GM23248 (cell line): ENCODE results near the gene RASSF5. TPM values are rescaled to one million over a fixed set of nuclear protein-coding genes. Genes with fewer than 3 reads are reported as not detected.

ENCODE experiments used
- DNase-seq: peaks from one replicate; pipeline ENCODE4 v3.0.0-alpha.2; 2015
- H2AFZ ChIP-seq: fragments of 200-600 bp; sonication (generic); 2 replicates; pipeline ENCODE4 v1.6.1; 2016; ENCODE audit warnings: antibody characterized with exemption
- H3F3A ChIP-seq: fragments of 200-600 bp; sonication (generic); 2 replicates; pipeline ENCODE4 v1.6.1; 2016; ENCODE audit warnings: mild to moderate bottlenecking, antibody characterized with exemption, mixed run types; ENCODE audit not compliant: insufficient read depth
- H3K27ac ChIP-seq: fragments of 200-600 bp; sonication (generic); 2 replicates; pipeline ENCODE4 v1.5.1; 2016; ENCODE audit warnings: mild to moderate bottlenecking
- H3K27me3 ChIP-seq: fragments of 200-600 bp; sonication (generic); replicated peaks from 2 replicates; pipeline ENCODE4 v1.6.1; 2016; ENCODE audit warnings: mild to moderate bottlenecking; ENCODE audit not compliant: insufficient read depth
- H3K36me3 ChIP-seq: fragments of 200-600 bp; sonication (generic); 2 replicates; pipeline ENCODE4 v1.6.1; 2016; ENCODE audit warnings: low read depth, mild to moderate bottlenecking
- H3K4me1 ChIP-seq: fragments of 200-600 bp; sonication (generic); 2 replicates; pipeline ENCODE4 v1.6.1; 2016; ENCODE audit warnings: mild to moderate bottlenecking; ENCODE audit not compliant: insufficient read depth
- H3K4me2 ChIP-seq: fragments of 200-600 bp; sonication (generic); one replicate; pipeline ENCODE4 v1.6.1; 2016; ENCODE audit warnings: mild to moderate bottlenecking; ENCODE audit not compliant: unreplicated experiment
- H3K4me3 ChIP-seq: fragments of 200-600 bp; sonication (generic); 2 replicates; pipeline ENCODE4 v1.5.1; 2016; ENCODE audit warnings: mild to moderate bottlenecking
- H3K79me2 ChIP-seq: fragments of 200-600 bp; sonication (generic); 2 replicates; pipeline ENCODE4 v1.6.1; 2016; ENCODE audit warnings: mild to moderate bottlenecking; ENCODE audit not compliant: insufficient read depth
- H3K9ac ChIP-seq: fragments of 200-600 bp; sonication (generic); 2 replicates; pipeline ENCODE4 v1.6.1; 2016; ENCODE audit warnings: mild to moderate bottlenecking
- H3K9me2 ChIP-seq: fragments of 200-600 bp; sonication (generic); 2 replicates; pipeline ENCODE4 v1.6.1; 2016; ENCODE audit warnings: mixed run types, mild to moderate bottlenecking, moderate library complexity; ENCODE audit not compliant: insufficient read depth
- H3K9me3 ChIP-seq: fragments of 200-600 bp; sonication (generic); one replicate; pipeline ENCODE4 v1.6.1; 2017; ENCODE audit warnings: low read depth
- H4K20me1 ChIP-seq: fragments of 200-600 bp; sonication (generic); 2 replicates; pipeline ENCODE4 v1.6.0; 2016; ENCODE audit not compliant: insufficient read depth
- EZH2 ChIP-seq: fragments of 200-600 bp; sonication (generic); IDR thresholded peaks from 2 replicates; pipeline ENCODE4 v1.6.1; 2018; ENCODE audit warnings: antibody characterized with exemption, mild to moderate bottlenecking; ENCODE audit not compliant: insufficient read depth, poor library complexity, severe bottlenecking
- EZH2phosphoT487 ChIP-seq: fragments of 200-600 bp; sonication (generic); IDR thresholded peaks from 2 replicates; pipeline ENCODE4 v1.6.1; 2018; ENCODE audit warnings: antibody characterized with exemption, moderate library complexity, mild to moderate bottlenecking, low read depth; ENCODE audit not compliant: insufficient read depth
- WGBS, 2 experiments: methylation state at CpG; one replicate each; pipeline ENCODE4 v1.1.6; 2015 to 2017; ENCODE audit warnings: low lambda C conversion rate in 2 of 2, low coverage in 1 of 2; ENCODE audit errors: missing lambda C conversion rate in 2 of 2; 5-methylcytosine and 5-hydroxymethylcytosine counted together
- in situ Hi-C: fragments of 300-500 bp; cut with MboI; formaldehyde crosslinking; loops from 2 replicates; pipeline ENCODE4 v1.15.0; 2020
- polyA plus RNA-seq: library from polyadenylated mRNA; unstranded; fragments of >200 nt; fragmentation: Nextera tagmentation; extraction: Ambion mirVana; gene quantifications from 2 replicates; pipeline ENCODE4 v1.2.1, GENCODE V29; 2016
- total RNA-seq: library from RNA; depleted of rRNA; stranded (reverse); fragments of >200 nt; shearing (Covaris generic); gene quantifications from 2 replicates; pipeline ENCODE4 v1.2.3, GENCODE V29; 2014

The RASSF5 gene
- total and polyA plus RNA-seq, 2 experiments from 2014 or later: 0.22 to 0.48 TPM

- Histone ChIP-seq H3F3A (peaks cover 30% of the 10 kb centered on the region), H3K4me3 (no peak overlapping the region), H3K9me2 (no peaks in the 10 kb centered on the region), H3K4me1 (peaks cover 30% of the 10 kb centered on the region), H3K4me2 (no peak overlapping the region), H3K79me2 (no peaks in the 10 kb centered on the region), H2AFZ (no peak overlapping the region), H3K36me3 (0 out of 2 replicates have a peak, but pooled peaks cover 2% of the 10 kb centered on the region), H4K20me1 (no peaks in the 10 kb centered on the region), H3K9me3 (no peaks in the 10 kb centered on the region), H3K27me3 (no peaks in the 10 kb centered on the region), H3K9ac (no peak overlapping the region), H3K27ac (no peak overlapping the region)
- in situ Hi-C loops: loop anchor here (10.0 kb wide), 1 partner anchor 82 kb away; the partner anchor contains the start of gene RASSF5
- no peak for TF ChIP-seq EZH2phosphoT487
- TF ChIP-seq EZH2: no peak
- DNase-seq: no peak
- 76 to 83% methylated on average over 13 of the region's 13 CpGs for WGBS, 2 experiments
These were observed 79.4 kb downstream of the RASSF5 start for GRCh38 chr1:206586501-206587445.

DNA sequence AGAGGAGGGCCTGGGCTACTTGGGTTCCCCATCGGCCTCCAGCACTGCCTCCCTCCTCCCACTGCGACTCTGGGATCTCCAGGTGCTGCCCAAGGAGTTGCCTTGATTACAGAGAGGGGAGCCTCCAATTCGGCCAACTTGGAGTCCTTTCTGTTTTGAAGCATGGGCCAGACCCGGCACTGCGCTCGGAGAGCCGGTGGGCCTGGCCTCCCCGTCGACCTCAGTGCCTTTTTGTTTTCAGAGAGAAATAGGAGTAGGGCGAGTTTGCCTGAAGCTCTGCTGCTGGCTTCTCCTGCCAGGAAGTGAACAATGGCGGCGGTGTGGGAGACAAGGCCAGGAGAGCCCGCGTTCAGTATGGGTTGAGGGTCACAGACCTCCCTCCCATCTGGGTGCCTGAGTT is 80.6 kb downstream of the RASSF5 start:
- Histone ChIP-seq H2AFZ (no peak overlapping the region), H3K27me3 (no peaks in the 10 kb centered on the region), H3K9me2 (no peaks in the 10 kb centered on the region), H3F3A (peaks cover 34% of the 10 kb centered on the region), H3K4me1 (peaks cover 30% of the 10 kb centered on the region), H3K4me3 (no peak overlapping the region), H3K79me2 (no peaks in the 10 kb centered on the region), H3K9me3 (no peaks in the 10 kb centered on the region), H3K36me3 (0 out of 2 replicates have a peak, but pooled peaks cover 5% of the 10 kb centered on the region), H3K9ac (no peak overlapping the region), H3K27ac (no peak overlapping the region), H3K4me2 (no peak overlapping the region), H4K20me1 (no peaks in the 10 kb centered on the region)
- in situ Hi-C loops: loop anchor here (10.0 kb wide), 1 partner anchor 83 kb away; the partner anchor contains the start of gene RASSF5
- TF ChIP-seq EZH2phosphoT487 (no peak), EZH2 (no peak)
- 96% methylated on average over 14 of the region's 14 CpGs for WGBS, 2 experiments
- no peak for DNase-seq

- H3F3A ChIP-seq: peaks cover 34% of the 10 kb centered on the region
- no peaks in the 10 kb centered on the region for H3K27me3 ChIP-seq
- H3K9me3 ChIP-seq: no peaks in the 10 kb centered on the region
- no peak for DNase-seq
- no peak overlapping the region for H2AFZ ChIP-seq
- WGBS, 2 experiments: 87% methylated on average over 6 of the region's 6 CpGs
- TF ChIP-seq EZH2phosphoT487: no peak
- H4K20me1 ChIP-seq: no peaks in the 10 kb centered on the region
- no peaks in the 10 kb centered on the region for H3K9me2 ChIP-seq
- peak overlapping the region; percentile 40 for H3K9ac ChIP-seq
- H3K27ac ChIP-seq: peak overlapping the region; percentile 79
- peak overlapping the region; percentile 26 for H3K4me2 ChIP-seq
- in situ Hi-C loops: loop anchor here (10.0 kb wide), 1 partner anchor 84 kb away; the partner anchor contains the start of gene RASSF5
- peaks cover 30% of the 10 kb centered on the region for H3K4me1 ChIP-seq
- H3K36me3 ChIP-seq: 0 out of 2 replicates have a peak, but pooled peaks cover 5% of the 10 kb centered on the region
- H3K79me2 ChIP-seq: no peaks in the 10 kb centered on the region
- no peak overlapping the region for H3K4me3 ChIP-seq
These were observed 81.2 kb downstream of the RASSF5 start for GRCh38 chr1:206588492-206588891.

DNA sequence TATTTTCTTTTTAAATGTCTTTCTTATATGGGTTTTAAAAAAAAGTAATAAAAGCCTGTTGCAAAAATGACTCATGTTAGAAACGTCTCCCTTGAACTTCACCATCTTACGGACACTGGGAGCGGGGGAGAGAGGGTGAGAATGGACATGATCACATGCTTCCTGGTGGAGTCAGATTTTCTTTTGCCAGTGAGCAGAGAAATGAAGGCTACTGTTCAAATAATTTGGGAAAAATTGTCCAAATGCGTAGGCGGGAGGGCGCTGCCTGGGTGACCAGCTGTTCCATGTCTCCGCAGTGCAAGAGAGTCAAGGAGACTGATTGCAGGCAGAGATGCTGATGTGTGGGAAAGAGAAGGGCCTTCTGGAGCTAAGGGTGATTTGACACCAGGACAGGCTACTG is 81.9 kb downstream of the RASSF5 start:
- no peak overlapping the region for H3K4me3 ChIP-seq
- no peak overlapping the region for H2AFZ ChIP-seq
- H3K79me2 ChIP-seq: no peaks in the 10 kb centered on the region
- no peak for TF ChIP-seq EZH2
- no peak for TF ChIP-seq EZH2phosphoT487
- peak overlapping the region; percentile 35 for H3K4me2 ChIP-seq
- peaks cover 30% of the 10 kb centered on the region for H3K4me1 ChIP-seq
- H3K9me3 ChIP-seq: no peaks in the 10 kb centered on the region
- H4K20me1 ChIP-seq: no peaks in the 10 kb centered on the region
- H3K27ac ChIP-seq: peak overlapping the region; percentile 79
- H3K9ac ChIP-seq: peak overlapping the region; percentile 40
- whole genome bisulfite sequencing, 2 experiments: 3 to 6% methylated on average over 7 of the region's 7 CpGs
- H3K36me3 ChIP-seq: peaks cover 7% of the 10 kb centered on the region; the same call in 1 of the 2 replicates
- H3K27me3 ChIP-seq: no peaks in the 10 kb centered on the region
- peak; percentile 95 for DNase-seq
- peaks cover 34% of the 10 kb centered on the region for H3F3A ChIP-seq
- in situ Hi-C loops: loop anchor here (10.0 kb wide), 1 partner anchor 84 kb away; the partner anchor contains the start of gene RASSF5
- H3K9me2 ChIP-seq: no peaks in the 10 kb centered on the region
